Upper lobe of left lung (tissue), 6 donors: Measurements from ENCODE around the gene COA8. TPM values are rescaled to one million over a fixed set of nuclear protein-coding genes. Genes with fewer than 3 reads are reported as not detected.

Experiments used
- ATAC-seq, 2 donors: fragments of 200-7000 bp; cut with Tn5 transposase; one replicate each; pipeline ENCODE4 v1.9.1; 2022; ENCODE audit warnings: mild to moderate bottlenecking in 2 of 2, moderate library complexity in 2 of 2; ENCODE audit not compliant: low FRiP score in 2 of 2
- DNase-seq, 2 donors: peaks; one replicate each; pipeline ENCODE4 v3.0.0-alpha.2; 2019 to 2020
- H3K27ac ChIP-seq, 4 donors: fragments of 200-600 bp; sonication (generic); one replicate each; pipeline ENCODE4 v1.5.1; 2016 to 2019
- H3K27me3 ChIP-seq, 4 donors: fragments of 200-600 bp; sonication (generic); one replicate each; pipeline ENCODE4 v1.5.1; 2017 to 2019
- H3K36me3 ChIP-seq, 4 donors: fragments of 200-600 bp; sonication (generic); one replicate each; pipeline ENCODE4 v1.5.1; 2016 to 2019
- H3K4me1 ChIP-seq, 4 donors: fragments of 200-600 bp; sonication (generic); one replicate each; pipeline ENCODE4 v1.5.1; 2018 to 2019
- H3K4me3 ChIP-seq, 4 donors: fragments of 200-600 bp; sonication (generic); one replicate each; pipeline ENCODE4 v1.5.1; 2017 to 2019; ENCODE audit warnings: mild to moderate bottlenecking in 2 of 4, moderate library complexity in 1 of 4
- H3K9me3 ChIP-seq, 4 donors: fragments of 200-600 bp; sonication (generic); one replicate each; pipeline ENCODE4 v1.5.1; 2018 to 2019
- CTCF ChIP-seq, 6 experiments: fragments of 450-650 bp in 4 of 6; fragments of 200-600 bp in 2 of 6; sonication (generic) in 2 of 6; IDR thresholded peaks; one replicate each; pipeline ENCODE4 v1.5.1; 2016 to 2019; ENCODE audit warnings: antibody characterized with exemption in 6 of 6
- EP300 ChIP-seq, 4 donors: sonication (generic); formaldehyde crosslinking; IDR thresholded peaks; one replicate each; pipeline ENCODE4 v1.5.1; 2017; ENCODE audit warnings: antibody characterized with exemption in 4 of 4, control low read depth in 2 of 4
- POLR2A ChIP-seq, 4 donors: fragments of 450-650 bp; IDR thresholded peaks; one replicate each; pipeline ENCODE4 v1.5.1; 2016 to 2017; ENCODE audit warnings: antibody characterized with exemption in 4 of 4, mild to moderate bottlenecking in 2 of 4
- POLR2AphosphoS5 ChIP-seq, 2 donors: sonication (generic); formaldehyde crosslinking; IDR thresholded peaks; one replicate each; pipeline ENCODE4 v1.5.1; 2017; ENCODE audit warnings: antibody characterized with exemption in 2 of 2
- WGBS, 2 donors: methylation state at CpG; one replicate each; pipeline ENCODE4 v1.1.5; 2017 to 2018; 5-methylcytosine and 5-hydroxymethylcytosine counted together
- small RNA-seq, 4 donors: library from RNA; depleted of rRNA; stranded (forward); fragments of <200 nt; gene quantifications; one replicate each; pipeline ENCODE3, GENCODE V24; 2016
- total RNA-seq, 6 donors: library from RNA; depleted of rRNA in 4 of 6; stranded (reverse); fragments of >200 nt in 4 of 6; gene quantifications; one replicate each; pipeline versions ENCODE4 v1.1.0 to v1.2.1, GENCODE V29; 2016 to 2021
- donor health status: DM: no; HTN: no; CAD: no; lungs with moderate emphysema.
- donor health status: DM: no; HTN: yes; CAD: no; lungs with severe emphysema.

Gene COA8
- total RNA-seq, 6 donors from 2014 or later, result 12.6 to 38.3 (median 28.6) TPM

- Histone ChIP-seq H3K27ac (peak overlapping the region in 2 of 4 donors; percentile 17 to 36), H3K36me3 (peaks cover 0 to 30% (median 0%) of the 10 kb centered on the region in 4 donors), H3K9me3 (no peaks in the 10 kb centered on the region), H3K27me3 (no peaks in the 10 kb centered on the region), H3K4me3 (no peak overlapping the region), H3K4me1 (peaks cover 55 to 74% (median 61%) of the 10 kb centered on the region in 4 donors)
- DNase-seq (no peak), ATAC-seq (no peak)
- TF ChIP-seq POLR2AphosphoS5 (IDR thresholded peaks at IDR 0.05) (no peak), POLR2A (IDR thresholded peaks at IDR 0.05) (no peak), EP300 (IDR thresholded peaks at IDR 0.05) (no peak), CTCF (IDR thresholded peaks at IDR 0.05) (no peak)
- WGBS, 2 donors, result 72 to 73% methylated on average over 4 of the region's 4 CpGs
Measured at GRCh38 chr14:103634156-103634555, 71.4 kb downstream of the COA8 start.

- no peak for DNase-seq
- 90 to 93% methylated on average over 3 of the region's 3 CpGs for WGBS, 2 donors
- Histone ChIP-seq H3K4me3 (no peak overlapping the region), H3K4me1 (peaks cover 31 to 60% (median 39%) of the 10 kb centered on the region in 4 donors), H3K9me3 (no peaks in the 10 kb centered on the region), H3K27me3 (no peaks in the 10 kb centered on the region), H3K27ac (no peak overlapping the region), H3K36me3 (peaks cover 0 to 20% (median 0%) of the 10 kb centered on the region in 4 donors)
- TF ChIP-seq POLR2A (IDR thresholded peaks at IDR 0.05) (no peak), CTCF (IDR thresholded peaks at IDR 0.05) (no peak), EP300 (IDR thresholded peaks at IDR 0.05) (no peak), POLR2AphosphoS5 (IDR thresholded peaks at IDR 0.05) (no peak)
- peak in 1 of 2 donors; percentile 72 for ATAC-seq
Measured at GRCh38 chr14:103638594-103638993, 75.8 kb downstream of the COA8 start.

Small RNAs within 50 kb of the gene (small RNA-seq; reads per million reads assigned to genes)
- gene RNU4-68P (0 to 13.6 (median 0.03) reads per million in 4 donors), gene RNU7-160P (0 reads per million in 4 donors)

Other genes starting within 250 kb of the COA8 start
- 100 to 1,000 TPM; 103 to 265 (median 176) TPM for gene EIF5, start 228.7 kb upstream of the COA8 start, total RNA-seq
- 100 to 1,000 TPM in 5 of 6 donors, 10 to 100 TPM in 1; 84.5 to 190 (median 132) TPM for gene MARK3, start 177.5 kb upstream of the COA8 start, total RNA-seq
- 100 to 1,000 TPM; 168 to 303 (median 231) TPM for gene CKB, start 40.1 kb upstream of the COA8 start, total RNA-seq
- 10 to 100 TPM in 5 of 6 donors, 1 to 10 TPM in 1; 6.7 to 25.1 (median 15.0) TPM for gene TRMT61A, start 33.8 kb upstream of the COA8 start, total RNA-seq
- gene BAG5, start 303 bp upstream of the COA8 start, total RNA-seq, result 10 to 100 TPM; 12.6 to 36.9 (median 27.1) TPM
- gene KLC1, start 66.3 kb downstream of the COA8 start, total RNA-seq, result 100 to 1,000 TPM; 175 to 614 (median 267) TPM
- gene XRCC3, start 152.5 kb downstream of the COA8 start, total RNA-seq, result 10 to 100 TPM in 1 of 6 donors, 1 to 10 TPM in 5; 2.4 to 16.8 (median 5.8) TPM
- gene ZFYVE21, start 152.8 kb downstream of the COA8 start, total RNA-seq, result 10 to 100 TPM; 29.3 to 92.1 (median 65.5) TPM